ENCODE data around the gene JSRP1.

JSRP1 gene

DNA sequence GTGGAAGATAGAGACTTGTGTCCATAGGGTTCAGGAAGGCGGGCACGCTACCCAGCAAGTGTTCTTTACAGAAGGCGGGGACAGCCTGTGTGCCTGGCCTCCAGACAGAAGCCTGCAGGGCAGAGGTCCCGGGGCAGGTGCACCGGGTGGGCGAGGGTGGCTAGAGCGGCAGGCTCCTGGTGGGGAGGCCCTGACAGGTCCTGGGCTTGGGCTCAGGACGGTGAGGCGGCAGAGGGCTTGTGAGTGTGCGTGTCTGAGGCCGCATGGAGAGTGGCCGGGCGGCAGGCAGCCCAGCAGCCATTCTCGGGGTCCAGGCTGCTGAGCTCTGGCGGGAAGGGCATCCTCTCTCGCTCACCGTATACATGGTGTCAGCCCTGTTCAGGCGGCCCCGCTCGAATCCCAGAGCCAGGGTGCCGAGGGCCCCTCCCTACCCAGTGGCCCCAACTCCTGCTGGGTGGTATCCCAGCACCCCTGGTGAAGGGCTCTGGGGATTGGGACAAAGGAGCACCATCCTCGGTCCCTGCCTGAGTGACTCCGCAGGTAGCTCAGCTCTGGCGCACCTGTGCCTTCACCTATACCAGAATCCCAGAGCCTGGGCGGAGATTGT lies 10.1 kb downstream of the JSRP1 start:
- DNase-seq = no peak

DNA sequence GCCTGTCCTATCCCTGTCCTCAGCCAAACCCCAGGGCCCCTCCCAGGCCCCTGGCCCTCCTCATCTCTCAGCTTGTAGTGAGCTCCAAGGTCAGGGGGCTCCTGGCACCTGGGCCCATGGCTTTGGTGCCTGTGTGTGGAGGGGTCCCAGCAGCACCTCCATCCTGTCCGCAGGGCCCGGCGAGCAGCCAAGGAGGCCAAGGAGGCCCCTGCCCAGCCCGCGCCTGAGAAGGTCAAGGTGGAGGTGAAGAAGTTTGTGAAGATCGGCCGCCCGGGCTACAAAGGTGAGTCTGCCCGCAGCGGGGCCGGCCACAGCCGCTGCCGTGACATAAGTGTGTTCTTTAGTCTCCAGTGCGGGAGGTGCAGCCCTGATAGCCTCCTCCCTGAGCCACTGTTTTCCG lies 10.9 kb downstream of the JSRP1 start:
- no peak for DNase-seq

DNA sequence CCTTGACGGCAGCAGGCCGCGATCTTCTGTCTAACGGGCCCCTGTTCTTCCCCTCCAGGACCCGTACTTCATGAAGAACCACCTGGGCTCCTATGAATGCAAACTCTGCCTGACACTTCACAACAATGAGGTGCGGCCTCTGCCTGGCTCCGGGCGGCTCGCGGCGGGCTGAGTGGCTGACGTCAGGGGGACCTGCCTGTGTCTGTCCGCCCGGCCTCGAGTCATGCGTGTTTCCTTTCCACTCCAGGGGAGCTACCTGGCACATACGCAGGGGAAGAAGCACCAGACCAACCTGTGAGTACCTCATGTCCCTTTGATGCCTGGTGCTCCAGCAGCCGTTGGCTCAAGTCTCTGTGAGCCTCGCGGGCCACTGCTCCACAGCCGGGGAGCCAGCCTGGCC lies 11.7 kb downstream of the JSRP1 start:
- no peak for DNase-seq

DNA sequence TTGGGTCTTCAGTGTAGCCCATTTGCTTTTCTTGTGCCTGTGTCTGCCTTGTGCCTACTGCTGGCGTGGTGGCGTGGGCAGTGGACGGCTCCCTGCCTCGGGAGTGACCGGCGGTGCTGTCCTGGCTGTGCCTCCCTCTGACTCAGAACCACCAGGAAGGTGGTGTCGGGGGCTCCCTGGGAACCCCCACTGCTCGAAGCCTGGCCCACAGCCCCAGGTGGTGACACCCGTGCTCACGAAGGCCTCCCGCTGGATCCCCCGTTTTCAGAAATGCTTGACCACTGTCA lies 12.1 kb downstream of the JSRP1 start:
- DNase-seq = no peak

DNA sequence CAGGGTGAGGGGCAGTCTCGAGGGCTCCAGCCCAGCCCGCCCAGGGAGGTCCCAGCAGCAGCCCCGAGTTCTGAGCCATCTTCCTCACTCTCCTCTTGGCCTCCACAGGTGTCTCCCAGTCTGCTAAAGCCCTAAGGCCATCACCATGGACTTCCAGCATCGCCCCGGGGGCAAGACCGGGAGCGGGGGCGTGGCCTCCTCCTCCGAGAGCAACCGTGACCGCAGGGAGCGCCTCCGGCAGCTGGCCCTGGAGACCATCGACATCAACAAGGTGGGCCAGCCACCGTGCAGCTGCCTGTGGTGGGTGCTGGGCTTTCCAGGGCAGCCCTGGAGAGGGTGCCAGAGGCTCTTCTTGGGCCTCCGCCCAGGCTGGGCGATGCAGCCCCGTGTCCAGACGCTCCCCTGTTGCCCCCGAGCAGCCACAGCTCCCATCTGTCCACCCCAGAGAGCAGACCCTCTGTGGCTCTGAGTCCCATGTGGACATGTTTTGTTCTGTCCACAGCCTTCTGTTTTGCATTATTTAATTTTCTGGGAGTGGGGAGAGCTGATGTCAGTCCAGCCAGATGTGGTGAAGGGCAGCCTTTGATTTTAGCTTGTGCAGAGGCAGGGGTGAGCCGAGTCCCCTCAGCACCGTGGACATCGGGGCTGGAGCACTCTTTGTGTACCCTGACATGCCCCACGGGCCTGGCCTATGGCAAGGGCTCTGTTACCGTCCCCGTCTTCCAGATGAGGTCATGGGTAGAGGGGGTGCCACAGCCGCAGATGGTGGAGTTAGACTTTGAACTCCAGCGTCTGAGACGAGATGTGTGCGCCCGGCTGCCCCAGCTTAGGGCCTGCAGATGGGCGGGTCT lies 12.7 kb downstream of the JSRP1 start:
- no peak for DNase-seq

DNA sequence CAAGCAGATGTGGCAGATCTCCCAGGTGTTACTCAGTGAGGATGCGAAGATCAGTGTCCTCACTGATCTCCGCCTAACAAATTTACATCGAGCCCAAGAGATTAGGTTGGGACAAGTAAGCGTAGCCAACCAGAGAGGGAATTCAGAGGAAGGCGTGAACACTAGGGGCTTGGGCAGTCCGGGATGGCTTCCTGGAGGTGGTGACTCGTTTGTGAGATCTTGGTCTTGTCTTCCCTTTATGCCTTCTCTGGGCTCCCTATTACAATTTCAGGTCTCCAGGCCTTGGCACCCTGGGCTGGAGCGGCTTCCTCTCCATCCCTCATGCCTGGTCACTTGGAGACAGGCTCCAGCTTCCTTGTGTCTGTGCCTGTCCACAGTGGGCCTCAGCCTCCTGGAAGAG lies 13.4 kb downstream of the JSRP1 start:
- no peak for DNase-seq

DNA sequence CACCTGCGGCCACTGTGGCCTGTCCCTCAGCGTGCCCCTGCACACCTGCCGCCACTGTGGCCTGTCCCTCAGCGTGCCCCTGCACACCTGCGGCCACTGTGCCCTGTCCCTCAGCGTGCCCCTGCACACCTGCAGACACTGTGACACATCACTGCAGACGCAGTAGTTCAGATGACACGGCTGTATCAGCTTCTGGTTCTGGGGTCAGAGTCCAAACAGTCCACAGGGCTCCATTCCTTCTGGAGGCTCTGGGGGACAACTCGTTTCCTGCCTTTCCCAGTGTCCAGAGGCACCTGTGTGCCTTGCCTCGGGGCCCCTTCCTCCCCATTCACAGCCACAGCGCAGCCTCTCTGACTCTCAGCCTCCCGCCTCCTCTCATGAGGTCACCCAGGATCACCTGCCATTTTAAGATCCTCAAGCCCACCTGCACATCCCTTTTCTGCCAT lies 14.1 kb downstream of the JSRP1 start:
- no peak for DNase-seq

DNA sequence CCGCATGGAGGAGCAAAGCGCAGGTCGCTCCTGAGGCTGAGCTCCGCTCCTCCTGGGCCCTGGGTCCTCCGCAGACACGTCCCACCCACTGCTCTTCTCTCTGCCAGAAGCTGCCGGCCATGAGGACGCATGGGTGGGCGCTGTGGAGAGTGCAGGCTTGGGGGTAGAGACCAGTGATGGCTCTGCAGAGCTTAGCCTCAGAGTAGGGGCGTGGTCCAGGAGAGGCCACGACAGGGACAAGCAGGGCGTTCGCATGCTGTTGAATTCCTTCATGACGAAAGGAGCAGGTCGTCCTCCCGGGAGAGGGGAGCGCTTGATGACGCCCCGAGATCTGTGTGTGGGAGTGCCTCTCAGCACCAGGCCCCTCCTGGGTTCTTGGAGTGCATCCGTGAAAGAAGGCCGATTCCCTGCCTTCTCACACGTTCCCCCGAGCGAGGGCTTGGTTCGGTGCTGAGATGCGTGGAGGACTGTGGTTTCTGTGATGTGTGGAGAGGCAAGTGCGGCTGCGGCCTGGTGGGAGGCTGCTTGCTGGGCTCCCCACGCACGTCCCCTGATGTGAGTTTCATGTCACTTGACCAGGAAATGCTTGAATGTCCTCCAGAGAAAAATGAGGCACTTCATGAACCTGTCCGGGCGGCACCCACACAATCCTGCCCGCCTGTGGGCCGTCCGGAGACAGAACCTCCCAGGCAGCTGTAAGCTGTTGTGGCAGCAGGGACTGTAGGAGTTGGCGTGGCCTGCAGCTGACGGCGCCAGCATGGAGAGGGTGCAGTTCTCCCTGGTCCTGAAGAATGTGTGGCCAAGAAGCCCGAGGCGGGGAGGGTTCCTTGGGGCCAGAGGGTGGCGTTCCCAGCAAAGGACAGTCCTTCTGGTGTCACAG lies 15.1 kb downstream of the JSRP1 start:
- DNase-seq = no peak

DNA sequence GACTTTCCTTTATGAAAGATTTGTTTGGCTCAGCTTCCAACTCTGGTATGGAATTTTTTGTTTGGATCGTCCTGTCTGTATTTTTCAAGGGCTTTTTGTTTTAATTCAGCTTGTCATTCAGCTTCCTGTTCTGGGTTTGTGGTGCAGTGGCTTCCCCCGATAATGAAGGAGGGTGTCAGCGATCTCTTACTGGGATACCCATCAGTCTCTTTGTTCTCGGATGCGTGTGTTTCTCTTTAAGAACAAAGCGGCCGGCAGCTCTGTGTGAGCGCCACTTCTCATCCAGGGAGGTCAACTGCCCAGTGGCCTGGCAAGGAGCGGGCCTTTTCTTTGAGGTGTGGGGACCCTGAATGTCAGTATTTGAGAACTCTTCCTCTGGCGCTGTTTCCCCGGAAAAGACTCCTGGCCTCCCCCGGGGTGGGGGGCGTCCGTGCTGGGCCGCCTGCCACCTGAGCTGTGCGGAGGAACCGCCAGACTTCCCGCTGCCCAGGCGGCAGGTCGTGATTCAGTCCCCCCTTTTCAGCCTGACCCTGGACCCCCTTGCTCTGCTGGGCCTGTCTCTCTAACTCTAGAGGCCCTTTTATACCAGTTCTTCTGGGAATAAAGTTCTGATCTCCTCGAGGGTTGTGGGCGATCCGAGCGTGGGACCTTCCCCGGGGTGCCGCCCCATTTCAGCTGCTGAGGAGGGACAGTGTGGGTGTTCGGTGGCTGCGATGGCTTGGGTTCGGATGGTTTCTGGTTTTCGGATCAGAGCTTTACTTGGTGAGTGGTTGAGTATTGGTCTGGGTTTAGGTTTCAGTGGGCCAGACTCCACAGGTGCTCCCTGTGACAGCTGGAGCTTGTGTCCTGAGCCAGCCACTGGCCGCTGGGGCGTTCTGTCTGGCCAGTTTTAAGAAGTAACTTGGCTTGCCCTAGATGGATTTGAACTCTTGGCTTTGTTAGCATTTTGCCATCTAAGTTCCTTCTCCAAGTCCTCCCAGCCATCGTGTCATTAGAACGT lies 16.1 kb downstream of the JSRP1 start:
- no peak for DNase-seq

DNA sequence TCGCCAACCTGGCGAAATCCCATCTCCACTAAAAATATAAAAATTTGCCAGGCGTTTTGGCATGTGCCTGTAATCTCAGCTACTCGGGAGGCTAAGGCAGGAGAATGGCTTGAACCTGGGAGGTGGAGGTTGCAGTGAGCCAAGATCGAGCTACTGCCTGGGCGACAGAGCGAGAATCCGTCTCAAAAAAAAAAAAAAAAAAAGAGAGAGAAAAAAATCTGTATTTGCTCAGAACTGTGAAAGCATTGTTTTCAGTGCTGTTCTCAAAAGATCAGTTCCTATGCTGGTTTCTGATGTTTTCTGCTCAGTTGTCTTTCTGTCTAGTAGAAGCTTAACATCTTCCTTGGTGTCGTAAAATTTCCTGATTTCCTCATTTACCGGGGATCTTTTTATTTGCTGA lies 17.0 kb downstream of the JSRP1 start:
- DNase-seq = no peak

DNA sequence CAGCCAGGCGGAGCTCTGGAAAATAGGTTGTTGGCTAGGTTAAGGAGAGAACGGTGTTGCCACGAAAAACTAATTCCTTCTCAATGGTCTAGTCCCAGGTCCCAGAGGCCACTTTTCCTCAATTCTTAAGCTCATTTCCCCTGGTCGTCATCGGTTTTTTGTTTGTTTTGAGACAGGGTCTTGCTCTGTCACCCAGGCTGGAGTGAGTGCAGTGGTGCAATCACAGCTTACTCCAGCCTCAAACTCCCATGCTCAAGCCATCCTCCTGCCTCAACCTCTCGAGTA lies 18.4 kb downstream of the JSRP1 start:
- DNase-seq = no peak

DNA sequence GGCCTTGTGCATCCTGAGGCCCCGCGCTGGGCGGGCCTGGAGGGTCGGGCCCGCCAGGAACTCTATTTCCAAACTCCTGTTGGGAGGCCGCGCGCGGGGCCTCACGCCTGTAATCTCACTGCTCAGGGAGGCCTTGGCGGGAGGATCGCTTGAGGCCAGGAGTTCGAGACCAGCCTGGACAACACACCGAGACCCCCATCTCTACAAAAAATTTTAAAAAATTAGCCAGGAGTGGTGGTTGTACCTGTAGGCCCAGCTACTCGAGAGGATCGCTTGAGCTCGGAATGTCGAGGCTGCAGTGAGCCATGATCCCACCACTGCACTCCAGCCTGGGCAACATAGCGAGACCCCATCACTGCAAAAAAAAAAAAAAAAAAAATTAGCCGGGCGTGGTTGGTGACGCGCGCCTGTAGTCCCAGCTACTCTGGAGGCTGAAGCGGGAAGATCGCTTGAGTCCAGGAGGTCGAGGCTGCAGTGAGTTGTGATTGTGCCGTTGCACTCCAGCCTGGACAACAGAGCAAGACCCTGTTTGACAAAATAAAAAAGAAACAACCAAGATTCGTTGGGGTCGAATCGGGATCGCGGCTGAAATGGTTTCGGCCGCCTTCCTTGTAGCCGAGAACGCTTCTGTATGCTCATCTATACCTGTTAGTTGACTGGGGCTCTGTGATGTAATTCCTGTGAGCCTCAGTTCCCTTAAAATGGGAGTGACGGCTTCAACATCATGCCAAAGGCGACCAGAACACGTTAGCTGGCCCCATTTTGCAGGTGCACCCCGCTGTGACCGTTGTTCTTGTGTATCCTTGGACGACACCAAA lies 19.0 kb downstream of the JSRP1 start:
- no peak for DNase-seq

DNA sequence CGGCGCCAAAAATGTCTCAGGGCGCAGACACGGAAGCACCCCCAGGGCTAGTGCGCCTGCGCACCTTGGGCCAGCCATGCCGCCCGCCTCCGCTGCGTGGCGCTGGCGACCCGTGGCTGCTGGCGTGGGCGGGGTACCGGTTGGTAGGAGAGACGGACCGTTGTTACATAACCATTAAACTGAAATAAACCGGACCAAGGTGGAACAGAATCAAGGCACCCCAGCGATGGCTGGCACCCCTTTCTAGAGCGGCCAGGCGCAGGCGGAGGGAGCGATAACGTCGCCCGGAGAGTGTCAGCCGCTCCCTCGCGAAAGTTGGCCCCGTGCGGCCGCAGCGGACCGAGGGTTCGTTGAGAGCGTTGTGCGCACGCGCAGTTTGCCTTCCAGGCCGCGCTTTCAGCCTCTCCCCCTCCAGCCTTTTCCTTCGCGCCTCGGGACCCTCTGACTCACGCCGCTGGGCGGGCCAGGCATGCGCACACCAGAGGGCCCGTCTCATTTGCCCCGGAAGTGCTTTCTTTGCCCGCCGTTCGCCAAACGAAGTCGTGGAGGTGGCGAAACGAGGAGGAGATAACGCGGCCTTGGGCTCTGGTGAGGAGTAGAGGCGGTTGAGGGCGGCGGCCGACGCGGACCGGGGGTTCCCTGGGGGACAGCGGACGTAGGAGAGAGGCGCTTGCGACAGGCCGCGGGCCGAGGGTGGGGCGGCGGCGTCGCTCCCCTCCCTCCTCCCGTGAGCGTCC lies 19.7 kb downstream of the JSRP1 start, which contains the start of the genes PLEKHJ1 and SF3A2:
TSS of gene PLEKHJ1 (minus strand) at position 16 of the 737 bp plus-strand sequence. CDS start 81 bp downstream, outside the sequence.
TSS of gene SF3A2 (plus strand) at position 511 of the 737 bp plus-strand sequence. CDS start 6,595 bp downstream, outside the sequence.
- peak; percentile 98 for DNase-seq

DNA sequence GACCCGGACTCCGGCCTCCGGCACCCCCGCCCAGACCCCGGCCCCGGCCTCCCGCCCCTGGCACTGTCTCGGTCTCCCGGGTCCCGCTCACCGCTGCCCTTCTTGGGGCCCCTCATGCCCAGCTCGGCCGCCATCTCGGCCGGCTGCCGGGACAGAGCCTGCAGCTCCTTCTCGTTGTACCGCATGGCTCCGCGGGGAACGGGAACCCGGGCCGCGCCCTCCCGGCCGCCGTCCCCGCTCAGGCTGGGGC lies 20.2 kb downstream of the JSRP1 start:
- no peak for DNase-seq

DNA sequence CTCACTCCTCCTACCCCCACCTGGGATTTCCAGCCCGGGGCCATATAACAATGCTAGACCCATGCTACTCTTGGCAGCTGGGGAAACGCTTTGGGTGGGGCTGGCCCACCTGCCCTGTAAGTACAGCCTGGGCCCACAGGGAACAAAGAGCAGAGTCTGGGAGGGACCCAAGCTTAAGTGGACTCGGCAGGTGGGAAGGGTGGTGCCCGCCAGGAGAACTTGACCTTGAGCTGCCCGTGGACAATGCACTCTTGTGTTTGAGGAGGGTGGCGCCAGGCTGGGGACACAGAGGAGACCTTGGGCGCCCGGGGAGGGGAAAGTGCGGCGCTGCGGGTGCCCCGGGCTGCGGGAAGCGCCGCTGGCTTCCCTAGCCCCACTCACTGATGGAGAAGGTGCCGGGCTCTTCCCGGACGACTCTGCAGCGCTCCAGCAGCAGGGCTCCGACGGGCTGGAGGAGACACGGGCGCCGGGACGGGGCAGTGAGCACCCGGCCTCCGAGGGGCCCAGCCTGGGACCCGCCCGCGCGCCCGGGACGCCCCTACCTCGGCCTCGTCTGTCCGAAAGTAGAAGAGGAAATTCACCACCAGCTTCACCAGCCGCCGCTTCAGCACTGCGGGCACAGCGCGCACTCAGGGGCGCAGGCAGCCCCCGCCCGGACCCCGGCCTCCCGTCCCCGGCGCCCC lies 20.7 kb downstream of the JSRP1 start:
- DNase-seq = peak; percentile 48

DNA sequence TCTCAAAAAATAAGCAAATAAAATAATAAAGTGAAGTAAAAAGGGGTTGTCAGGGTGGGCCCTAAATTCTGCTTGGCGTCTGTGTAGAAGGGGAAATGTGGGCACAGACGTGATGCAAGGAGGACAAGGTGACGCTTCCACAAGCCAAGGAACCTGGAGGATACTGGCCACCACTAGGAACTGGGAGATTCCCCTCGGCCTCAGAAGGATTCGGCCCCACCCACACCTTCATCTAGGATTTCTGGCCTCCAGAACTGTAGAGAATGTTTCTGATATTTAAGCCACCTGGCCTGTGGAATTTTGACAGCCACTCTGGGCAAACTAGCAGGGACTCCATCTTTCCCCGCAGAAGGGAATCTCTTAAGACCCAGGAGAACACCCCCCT lies 21.2 kb downstream of the JSRP1 start:
- no peak for DNase-seq

DNA sequence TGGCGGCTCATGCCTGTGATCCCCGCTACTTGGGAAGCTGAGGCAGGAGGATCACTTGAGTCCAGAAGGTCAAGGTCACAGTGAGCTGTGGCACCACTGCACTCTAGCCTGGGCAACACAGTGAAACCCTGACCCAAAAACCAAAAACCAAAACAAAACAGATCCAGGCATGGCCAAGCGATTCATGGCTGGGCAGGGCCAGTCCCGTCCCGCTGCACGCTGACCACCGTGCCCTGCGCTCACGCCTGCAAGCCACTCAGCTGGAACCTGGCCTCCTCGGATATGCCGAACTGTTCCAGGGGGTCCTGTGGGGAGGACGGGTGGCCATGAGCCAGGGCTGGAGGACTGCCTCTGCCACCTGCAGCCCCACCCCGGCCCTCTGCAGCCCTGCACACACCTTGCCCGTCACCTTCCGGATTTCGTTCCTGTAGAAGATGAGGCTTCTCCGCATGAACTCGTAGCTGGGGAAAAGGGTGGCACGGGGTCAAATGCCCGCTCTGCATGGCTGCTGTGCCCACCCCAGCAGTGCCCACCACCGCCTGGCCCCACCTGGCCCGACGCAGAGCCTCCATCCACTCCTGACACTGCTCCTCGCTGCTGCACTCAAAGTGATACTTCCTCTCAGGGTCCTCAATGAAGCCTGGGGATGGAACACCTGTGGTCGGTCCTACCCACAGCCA lies 22.5 kb downstream of the JSRP1 start:
- DNase-seq = no peak

DNA sequence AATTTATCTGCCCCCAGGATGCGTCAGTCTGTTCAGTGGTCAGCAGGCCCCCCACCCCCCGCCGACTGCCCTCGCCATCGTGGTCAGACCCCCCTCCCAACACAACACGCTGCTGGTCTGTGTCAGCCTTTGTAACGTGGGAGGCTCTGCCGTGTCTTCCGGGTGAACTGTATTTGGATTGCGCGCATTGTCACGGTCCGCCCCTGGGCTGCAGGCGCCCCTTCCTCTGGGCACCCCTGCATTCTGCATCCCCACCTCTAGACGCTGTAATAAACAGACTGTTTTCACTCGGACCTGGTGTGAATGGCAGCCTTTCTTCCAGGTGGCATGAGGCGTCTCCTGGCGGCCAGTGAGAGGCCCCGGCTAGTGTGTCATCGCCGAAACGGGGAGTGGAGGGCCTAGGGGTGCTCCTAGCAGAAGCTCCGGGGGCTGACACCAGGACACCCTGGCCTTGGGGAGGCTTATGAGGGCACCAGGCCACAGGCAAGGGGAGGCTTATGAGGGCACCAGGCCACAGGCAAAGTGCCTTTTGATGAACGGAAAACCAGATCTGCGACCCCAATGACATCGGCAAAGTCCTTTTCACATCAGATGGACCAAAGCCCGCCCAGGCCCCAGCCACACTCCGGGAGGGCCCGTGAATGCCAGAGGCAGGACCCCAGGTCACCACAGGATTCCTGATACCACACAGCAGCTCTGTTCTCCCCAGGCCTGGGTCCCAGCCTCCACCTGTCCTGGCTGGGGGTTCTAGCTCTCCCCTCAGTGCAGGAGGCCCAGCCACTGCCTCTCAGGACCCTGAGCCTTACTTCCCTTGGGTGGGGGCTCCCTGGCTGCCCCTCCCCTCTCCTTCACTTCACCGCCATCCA lies 23.7 kb downstream of the JSRP1 start:
- no peak for DNase-seq

DNA sequence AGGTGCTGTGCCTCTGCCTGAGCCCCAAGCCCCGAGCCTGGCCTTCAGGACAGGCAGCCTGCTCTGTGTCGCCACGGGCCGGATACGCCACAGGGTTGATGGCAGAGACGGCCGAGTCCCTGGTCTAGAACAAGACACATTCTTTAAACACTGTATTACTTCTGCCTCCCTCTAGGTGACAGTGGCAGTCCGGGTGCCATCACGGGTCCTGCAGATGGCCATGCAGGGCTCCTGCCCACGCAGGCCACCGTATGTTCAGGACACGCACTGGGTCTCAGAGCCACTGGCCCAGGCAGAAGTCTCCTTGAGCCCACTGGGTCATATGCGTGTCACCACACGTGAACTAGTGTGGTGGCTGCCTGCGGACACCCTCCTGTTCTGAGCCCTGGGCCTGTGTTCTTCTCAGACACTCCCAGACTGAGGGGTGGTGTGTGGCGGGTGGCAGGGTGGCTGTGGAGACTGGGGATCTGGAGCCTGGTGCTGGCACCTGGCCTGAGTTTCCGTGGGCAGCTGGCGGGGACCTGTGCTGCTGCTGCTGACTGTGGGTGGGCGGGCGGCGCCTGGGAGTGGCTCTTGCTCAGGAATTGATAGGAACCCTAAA lies 24.5 kb downstream of the JSRP1 start:
- DNase-seq = no peak
